Astrocyte (in vitro differentiated cells and primary cell): ENCODE data around the gene EXOC5. TPM values are rescaled to one million over a fixed set of nuclear protein-coding genes. Genes with fewer than 3 reads are reported as not detected.

Source experiments
- DNase-seq: peaks from one replicate; pipeline ENCODE4 v3.0.0-alpha.2; 2010; ENCODE audit warnings: low read depth
- FAIRE-seq: peaks from 2 replicates; lab custom pipeline; 2011; peaks lifted over from hg19 to GRCh38; lab: Jason Lieb, UNC
- H2AFZ ChIP-seq: 2 replicates; pipeline ENCODE4 v1.6.0; 2012; ENCODE audit warnings: low read depth, low read length, inconsistent platforms
- H3K27ac ChIP-seq: 2 replicates; pipeline ENCODE4 v1.5.1; 2011; ENCODE audit warnings: low read depth, low read length, inconsistent platforms
- H3K27me3 ChIP-seq: 2 replicates; pipeline ENCODE4 v1.6.0; 2011; ENCODE audit warnings: low read length, inconsistent platforms; ENCODE audit not compliant: insufficient read depth
- H3K36me3 ChIP-seq: 2 replicates; pipeline ENCODE4 v1.5.1; 2011; ENCODE audit warnings: low read length, inconsistent platforms; ENCODE audit not compliant: insufficient read depth
- H3K4me1 ChIP-seq: 2 replicates; pipeline ENCODE4 v1.5.1; 2011; ENCODE audit warnings: low read length, inconsistent platforms; ENCODE audit not compliant: insufficient read depth
- H3K4me2 ChIP-seq: 2 replicates; pipeline ENCODE4 v1.6.0; 2012; ENCODE audit warnings: low read length, inconsistent platforms
- H3K4me3 ChIP-seq: 2 replicates; pipeline ENCODE4 v1.5.1; 2011; ENCODE audit warnings: low read depth, mild to moderate bottlenecking, low read length, inconsistent platforms; ENCODE audit not compliant: insufficient read depth
- H3K79me2 ChIP-seq: 2 replicates; pipeline ENCODE4 v1.6.0; 2012; ENCODE audit warnings: mild to moderate bottlenecking, low read length, inconsistent platforms; ENCODE audit not compliant: insufficient read depth
- H3K9ac ChIP-seq: 2 replicates; pipeline ENCODE4 v1.6.0; 2012; ENCODE audit warnings: mild to moderate bottlenecking, low read length, inconsistent platforms
- H3K9me3 ChIP-seq: 2 replicates; pipeline ENCODE4 v1.5.1; 2012; ENCODE audit warnings: low read depth, mild to moderate bottlenecking, low read length, inconsistent platforms; ENCODE audit not compliant: insufficient read depth
- H4K20me1 ChIP-seq: 2 replicates; pipeline ENCODE4 v1.6.0; 2012; ENCODE audit warnings: low read length, inconsistent platforms; ENCODE audit not compliant: insufficient read depth
- H3K27ac Mint-ChIP-seq: one replicate; pipeline ENCODE4 v1.8.0; 2021; ENCODE audit warnings: mild to moderate bottlenecking, mixed read lengths; ENCODE audit not compliant: unreplicated experiment
- H3K27me3 Mint-ChIP-seq: one replicate; pipeline ENCODE4 v1.8.0; 2021; ENCODE audit warnings: low read depth, mixed read lengths; ENCODE audit not compliant: unreplicated experiment
- H3K36me3 Mint-ChIP-seq: one replicate; pipeline ENCODE4 v1.8.0; 2021; ENCODE audit warnings: low read depth, mixed read lengths; ENCODE audit not compliant: unreplicated experiment
- H3K4me1 Mint-ChIP-seq: one replicate; pipeline ENCODE4 v1.8.0; 2021; ENCODE audit warnings: low read depth, mixed read lengths; ENCODE audit not compliant: unreplicated experiment
- H3K4me3 Mint-ChIP-seq: one replicate; pipeline ENCODE4 v1.8.0; 2021; ENCODE audit warnings: mild to moderate bottlenecking, moderate library complexity, mixed read lengths; ENCODE audit not compliant: unreplicated experiment
- H3K9me3 Mint-ChIP-seq: one replicate; pipeline ENCODE4 v1.8.0; 2021; ENCODE audit warnings: mild to moderate bottlenecking, mixed read lengths; ENCODE audit not compliant: unreplicated experiment
- EZH2 ChIP-seq: IDR thresholded peaks from 2 replicates; pipeline ENCODE4 v1.6.1; 2012; ENCODE audit warnings: mild to moderate bottlenecking, low read length, inconsistent platforms; ENCODE audit not compliant: insufficient read depth
- total RNA-seq: library from RNA; stranded (reverse); gene quantifications from 2 replicates; pipeline ENCODE4 v1.2.1, GENCODE V29; 2021
- TF ChIP-seq, protein P1 (sequence below): IDR thresholded peaks from 2 replicates; pipeline ENCODE4 v1.5.1; 2011; ENCODE audit warnings: low read depth, mild to moderate bottlenecking, inconsistent platforms, low read length, moderate library complexity; ENCODE audit not compliant: insufficient read depth

EXOC5 gene
- total RNA-seq, 1 donor from 2014 or later = 94.2 TPM

DNA sequence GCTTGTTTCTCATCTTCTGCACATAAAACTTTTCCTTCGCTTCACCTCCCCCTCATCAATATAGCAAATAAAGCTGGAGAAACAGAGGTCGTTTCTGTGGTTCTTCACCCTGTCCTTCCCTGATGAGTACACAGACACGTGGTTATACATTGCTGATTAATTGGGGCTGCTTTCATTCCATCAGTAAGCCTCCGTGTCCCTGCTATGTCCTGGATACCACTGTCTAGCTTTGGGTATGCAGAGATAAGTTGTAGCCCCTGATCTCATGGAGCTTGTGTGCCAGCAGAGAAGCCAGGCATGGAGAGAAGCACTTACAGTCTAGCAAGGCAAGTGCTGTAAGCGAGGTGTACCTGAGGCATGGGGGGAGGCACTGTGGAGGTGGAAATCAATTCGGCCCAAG, 108.4 kb downstream of the EXOC5 start:
- Histone ChIP-seq H3K9ac (no peak overlapping the region), H3K4me3 (no peak overlapping the region), H3K36me3 (no peaks in the 10 kb centered on the region), H4K20me1 (no peaks in the 10 kb centered on the region), H3K4me2 (no peak overlapping the region), H3K27ac (no peak overlapping the region), H3K79me2 (no peaks in the 10 kb centered on the region), H3K9me3 (no peaks in the 10 kb centered on the region), H2AFZ (no peak overlapping the region), H3K4me1 (no peaks in the 10 kb centered on the region), H3K27me3 (peaks cover 3% of the 10 kb centered on the region)
- no peak for TF ChIP-seq EZH2
- TF ChIP-seq, protein P1, sequence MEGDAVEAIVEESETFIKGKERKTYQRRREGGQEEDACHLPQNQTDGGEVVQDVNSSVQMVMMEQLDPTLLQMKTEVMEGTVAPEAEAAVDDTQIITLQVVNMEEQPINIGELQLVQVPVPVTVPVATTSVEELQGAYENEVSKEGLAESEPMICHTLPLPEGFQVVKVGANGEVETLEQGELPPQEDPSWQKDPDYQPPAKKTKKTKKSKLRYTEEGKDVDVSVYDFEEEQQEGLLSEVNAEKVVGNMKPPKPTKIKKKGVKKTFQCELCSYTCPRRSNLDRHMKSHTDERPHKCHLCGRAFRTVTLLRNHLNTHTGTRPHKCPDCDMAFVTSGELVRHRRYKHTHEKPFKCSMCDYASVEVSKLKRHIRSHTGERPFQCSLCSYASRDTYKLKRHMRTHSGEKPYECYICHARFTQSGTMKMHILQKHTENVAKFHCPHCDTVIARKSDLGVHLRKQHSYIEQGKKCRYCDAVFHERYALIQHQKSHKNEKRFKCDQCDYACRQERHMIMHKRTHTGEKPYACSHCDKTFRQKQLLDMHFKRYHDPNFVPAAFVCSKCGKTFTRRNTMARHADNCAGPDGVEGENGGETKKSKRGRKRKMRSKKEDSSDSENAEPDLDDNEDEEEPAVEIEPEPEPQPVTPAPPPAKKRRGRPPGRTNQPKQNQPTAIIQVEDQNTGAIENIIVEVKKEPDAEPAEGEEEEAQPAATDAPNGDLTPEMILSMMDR = no peak
- H3K27me3 Mint-ChIP-seq = peaks cover 10% of the 10 kb centered on the region
- no peaks in the 10 kb centered on the region for H3K9me3 Mint-ChIP-seq
- no peaks in the 10 kb centered on the region for H3K36me3 Mint-ChIP-seq
- FAIRE-seq (no peak), DNase-seq (no peak)
- no peaks in the 10 kb centered on the region for H3K4me1 Mint-ChIP-seq
- H3K4me3 Mint-ChIP-seq = no peak overlapping the region
- H3K27ac Mint-ChIP-seq = no peak overlapping the region

DNA sequence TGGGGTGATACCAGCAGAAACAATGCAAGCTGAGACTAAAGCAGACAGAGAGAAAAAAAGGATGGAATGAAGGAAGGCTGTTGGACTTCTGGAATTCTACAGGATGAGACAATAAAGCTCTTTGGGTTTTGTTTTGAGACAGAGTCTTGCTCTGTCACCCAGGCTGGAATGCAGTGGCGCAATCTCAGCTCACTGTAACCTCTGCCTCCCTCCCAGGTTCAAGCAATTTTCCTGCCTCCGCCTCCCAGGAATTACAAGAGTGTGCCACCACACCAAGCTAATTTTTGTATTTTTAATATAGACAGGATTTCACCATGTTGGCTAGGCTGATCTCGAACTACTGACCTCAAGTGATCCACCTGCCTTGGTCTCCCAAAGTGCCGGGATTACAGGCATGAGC, 115.4 kb downstream of the EXOC5 start:
- H3K27ac Mint-ChIP-seq = no peak overlapping the region
- Histone ChIP-seq H3K36me3 (no peaks in the 10 kb centered on the region), H3K4me1 (no peaks in the 10 kb centered on the region), H3K9ac (no peak overlapping the region), H4K20me1 (no peaks in the 10 kb centered on the region), H2AFZ (no peak overlapping the region), H3K27me3 (no peaks in the 10 kb centered on the region), H3K79me2 (no peaks in the 10 kb centered on the region), H3K4me3 (no peak overlapping the region), H3K9me3 (no peaks in the 10 kb centered on the region), H3K27ac (no peak overlapping the region), H3K4me2 (no peak overlapping the region)
- TF ChIP-seq, protein P1 = no peak
- H3K4me3 Mint-ChIP-seq = no peak overlapping the region
- H3K27me3 Mint-ChIP-seq = peaks cover 2% of the 10 kb centered on the region
- H3K36me3 Mint-ChIP-seq = no peaks in the 10 kb centered on the region
- DNase-seq (no peak), FAIRE-seq (no peak)
- H3K9me3 Mint-ChIP-seq = no peaks in the 10 kb centered on the region
- peaks cover 7% of the 10 kb centered on the region for H3K4me1 Mint-ChIP-seq

Other genes with a start within 250 kb of the EXOC5 start
- gene AP5M1, start 66 bp upstream of the EXOC5 start, total RNA-seq = 51.1 and 61.1 TPM in 2 replicates
- gene NAA30, start 121.7 kb upstream of the EXOC5 start, total RNA-seq = 20.1 and 27.3 TPM in 2 replicates
- gene CCDC198, start 225.0 kb upstream of the EXOC5 start, total RNA-seq = 5.8 and 7.0 TPM in 2 replicates